ENCODE data around the gene LCN12.
"Not testable (repeated sequence)": the region's sequence is repeated elsewhere in the genome, so short reads cannot be mapped to it uniquely, and the experiment has no call there.

The LCN12 gene

DNA sequence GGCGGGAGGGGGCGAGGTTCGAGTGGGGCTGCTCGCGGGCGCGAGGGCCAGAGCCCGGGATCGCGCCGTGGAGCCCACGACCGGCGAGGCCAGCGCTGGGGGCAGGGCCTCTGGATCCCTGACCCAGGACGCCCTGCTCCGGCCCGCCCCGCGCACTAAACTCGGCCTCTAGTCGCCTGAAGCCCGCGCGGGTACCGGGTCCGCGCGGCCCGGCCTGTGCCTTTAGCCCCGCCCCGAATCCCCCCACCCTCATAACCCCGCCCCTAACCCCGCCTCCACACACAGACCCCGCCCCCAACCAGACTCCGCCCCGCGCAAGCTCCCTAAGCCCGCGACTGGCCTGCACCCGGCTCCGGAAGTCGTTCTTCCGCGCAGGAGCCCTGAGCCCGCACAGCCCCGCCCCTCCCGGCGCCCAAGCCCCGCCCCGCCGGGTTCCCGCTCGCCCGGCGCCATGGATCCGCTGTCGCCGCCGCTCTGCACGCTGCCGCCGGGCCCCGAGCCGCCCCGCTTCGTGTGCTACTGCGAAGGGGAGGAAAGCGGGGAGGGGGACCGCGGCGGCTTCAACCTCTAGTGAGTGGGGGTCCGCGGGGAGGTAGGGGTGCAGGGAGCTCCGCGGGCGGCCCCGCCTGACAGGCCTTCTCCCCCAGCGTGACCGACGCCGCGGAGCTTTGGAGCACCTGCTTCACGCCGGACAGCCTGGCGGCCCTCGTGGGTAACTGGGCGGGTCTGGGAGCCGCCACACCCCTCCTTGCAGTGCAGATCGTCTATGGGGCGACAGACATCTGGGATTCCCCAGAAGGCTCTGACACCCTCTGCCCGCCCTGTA is 40.1 kb downstream of the LCN12 start, which contains the start of gene PAXX:
TSS of gene PAXX (plus strand) at position 430 of the 826 bp plus-strand sequence. CDS start at position 452, 22 bp downstream.
- peak; percentile 94 for DNase-seq

GRCh38 chr9:136992819-136993369 is 40.8 kb downstream of the LCN12 start:
- DNase-seq, result no peak

DNA sequence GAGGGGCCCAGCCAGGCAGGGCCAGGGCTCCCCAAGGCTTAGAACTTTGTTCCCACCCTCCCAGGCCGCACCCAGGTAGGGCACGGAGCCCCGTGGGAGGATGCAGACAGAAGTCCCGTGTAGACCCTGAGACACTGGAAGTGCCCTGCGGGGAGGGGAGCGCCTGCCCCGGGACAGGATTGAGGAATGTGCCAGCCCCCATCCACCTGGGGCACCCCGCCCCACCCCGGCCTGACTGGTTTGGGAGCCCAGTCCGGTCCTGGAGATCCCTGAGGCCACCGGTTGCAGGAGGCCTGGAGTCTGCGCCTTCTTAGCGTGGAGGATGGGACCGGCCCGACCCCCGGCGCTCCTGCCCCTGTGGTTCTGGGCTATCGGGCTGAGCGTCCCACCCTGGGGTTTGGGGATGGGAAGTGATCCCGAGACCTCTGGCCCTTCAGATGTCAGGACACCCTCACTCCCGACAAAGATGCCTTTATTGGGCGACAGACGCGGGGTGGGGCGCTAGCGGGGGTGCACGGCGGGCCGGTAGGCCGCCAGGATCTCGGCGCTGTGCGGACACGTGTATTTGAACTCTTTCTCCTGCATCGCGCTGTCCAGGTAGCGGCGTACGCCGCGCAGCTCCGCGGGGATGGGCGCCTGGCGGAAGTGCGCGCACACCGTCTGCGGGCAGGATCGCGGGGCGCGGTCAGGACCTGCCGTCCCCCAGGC is 42.3 kb downstream of the LCN12 start:
- no peak for DNase-seq

DNA sequence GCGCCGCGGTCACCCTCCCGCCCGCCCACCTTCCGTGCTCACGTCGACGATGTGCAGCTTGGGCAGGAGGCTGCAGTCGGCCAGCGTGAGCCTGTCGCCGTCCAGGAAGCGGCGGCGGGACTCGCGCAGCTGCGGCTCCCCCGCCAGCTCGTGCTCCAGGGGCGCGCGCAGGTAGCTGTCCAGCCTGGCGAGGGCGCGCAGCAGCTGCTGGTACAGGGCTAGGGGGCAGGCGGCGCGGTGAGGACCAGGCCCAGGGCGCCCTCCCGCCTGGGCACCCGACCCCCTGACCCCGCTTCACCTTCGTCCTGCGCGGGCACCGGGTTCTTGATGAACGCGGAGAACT is 42.8 kb downstream of the LCN12 start:
- DNase-seq, result no peak

DNA sequence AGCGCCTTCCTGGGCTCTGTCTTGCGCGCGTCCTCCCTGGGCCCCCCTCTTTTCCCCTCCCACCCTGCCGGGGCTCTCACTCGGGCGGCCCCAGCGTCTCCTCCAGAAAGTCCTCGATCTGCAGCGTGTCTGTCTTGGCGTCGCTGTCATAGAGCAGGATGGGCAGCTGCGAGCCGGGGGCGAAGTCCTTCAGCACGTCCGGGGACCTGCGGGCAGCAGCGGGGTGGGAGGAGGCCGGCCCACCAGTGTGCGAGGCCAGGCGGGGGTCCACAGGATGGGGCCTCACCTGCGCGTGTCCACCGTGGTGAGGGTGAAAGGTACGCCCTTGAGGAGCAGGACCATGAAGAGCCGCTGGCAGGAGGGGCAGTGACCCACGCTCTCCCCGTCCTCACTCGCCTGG is 43.3 kb downstream of the LCN12 start:
- DNase-seq, result no peak

DNA sequence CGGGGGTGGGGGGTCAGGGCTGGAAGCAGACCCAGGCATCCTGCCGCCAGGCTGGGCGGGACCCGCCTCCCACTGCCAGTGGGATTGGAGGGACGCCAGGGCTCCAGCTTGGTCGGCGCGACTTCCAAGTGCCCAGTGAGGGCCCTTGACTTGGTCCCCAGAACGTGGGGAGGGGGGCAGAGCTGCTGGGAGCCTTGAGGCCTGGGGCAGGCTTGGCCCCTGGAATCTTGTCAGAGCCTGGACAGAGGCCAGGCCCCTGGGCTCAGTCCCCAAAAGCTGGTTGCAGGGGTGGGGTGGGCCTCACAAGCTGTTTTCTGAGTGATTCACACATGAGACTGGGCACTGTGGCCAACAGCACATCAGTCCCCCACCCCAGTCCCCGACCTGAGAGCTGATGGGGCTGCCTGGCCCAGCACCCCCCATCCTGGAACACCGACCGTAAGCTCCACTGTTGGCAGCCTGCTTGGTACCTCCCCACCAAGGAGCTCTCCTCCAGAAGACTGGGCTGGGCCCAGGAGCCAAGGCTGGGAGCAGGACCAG is 43.8 kb downstream of the LCN12 start:
- DNase-seq, result no peak

- DNase-seq, result no peak
Measured at GRCh38 chr9:136996361-136997292, 44.6 kb downstream of the LCN12 start, which contains the start of gene CLIC3. Gene CLIC3, minus strand, starts transcription at chr9:136996568. Its CDS starts 25 bp downstream, at chr9:136996543.

- no peak for DNase-seq
Measured at GRCh38 chr9:136997371-136997770, 45.3 kb downstream of the LCN12 start.

DNA sequence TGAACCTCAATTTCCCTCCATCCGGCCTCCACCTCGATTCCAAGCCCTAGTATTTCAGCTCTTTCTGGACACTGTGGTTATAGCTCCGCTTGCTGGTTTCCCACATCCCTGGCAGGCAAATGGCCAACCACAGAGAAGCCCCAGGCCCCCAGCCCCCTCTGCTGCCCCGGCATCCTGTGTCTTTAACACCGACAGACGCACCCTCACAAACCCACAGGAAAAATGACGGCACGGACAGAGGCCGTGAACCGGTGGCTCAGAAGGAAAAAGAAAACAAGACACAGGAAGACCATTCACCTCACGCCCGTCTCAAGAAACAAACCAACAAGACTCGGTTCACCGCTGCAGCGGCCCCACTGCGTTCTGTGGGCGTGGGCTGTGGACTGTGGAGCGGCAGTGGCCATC is 45.8 kb downstream of the LCN12 start:
- no peak for DNase-seq

- DNase-seq, result no peak
Measured at GRCh38 chr9:137000177-137000930, 48.3 kb downstream of the LCN12 start.

DNA sequence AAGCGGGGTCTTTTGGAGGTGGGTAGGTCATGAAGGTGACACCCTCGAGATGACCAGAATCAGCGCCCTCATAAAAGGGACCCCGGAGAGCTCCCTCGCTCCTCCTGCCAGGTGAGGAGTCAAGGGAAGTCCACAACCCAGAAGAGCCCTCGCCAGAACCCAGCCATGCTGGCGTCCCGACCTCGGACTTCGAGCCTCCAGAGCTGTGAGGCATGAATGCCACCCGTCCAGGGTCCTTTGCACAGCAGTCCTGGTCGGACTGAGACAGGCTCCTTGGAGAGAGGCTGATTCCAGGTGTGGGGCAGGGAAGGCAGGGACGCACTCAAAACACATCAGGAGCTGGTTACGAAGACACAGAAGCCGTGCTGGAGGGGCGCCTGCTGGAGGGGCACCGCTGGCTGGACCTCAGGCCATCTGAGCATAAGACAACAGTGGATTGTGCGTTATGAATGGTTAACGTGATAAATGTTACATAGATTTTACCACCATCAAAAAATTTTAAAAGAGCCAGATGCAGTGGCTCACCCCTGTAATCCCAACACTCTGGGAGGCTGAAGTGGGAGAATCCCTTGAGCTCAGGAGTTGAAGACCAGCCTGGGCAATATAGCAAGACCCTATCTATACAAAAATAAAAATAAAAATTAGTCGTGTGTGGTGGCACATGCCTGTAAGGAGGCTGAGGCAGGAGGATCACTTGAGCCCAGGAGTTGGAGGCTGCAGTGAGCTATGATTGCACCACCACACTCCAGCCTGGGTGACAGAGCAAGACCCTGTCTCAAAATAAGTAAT is 50.0 kb downstream of the LCN12 start:
- no peak for DNase-seq

DNA sequence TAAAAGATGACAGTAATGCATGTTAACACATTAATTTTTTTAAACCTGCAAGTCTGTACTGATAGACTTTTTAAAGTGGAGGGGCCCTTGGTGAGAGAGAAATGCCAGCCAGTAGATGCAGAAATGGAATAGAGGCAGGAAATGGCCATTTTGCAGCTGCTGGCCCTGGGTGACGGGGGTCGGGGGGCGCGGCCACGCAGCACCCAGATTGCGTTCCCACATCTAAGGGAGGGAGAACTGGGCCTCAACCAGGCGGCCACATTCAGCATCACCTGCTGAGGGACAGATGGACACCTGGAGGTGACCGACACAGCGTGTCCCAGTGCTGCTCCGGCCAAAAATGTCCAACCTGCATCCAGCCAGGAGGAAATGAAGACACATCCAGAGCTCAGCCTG is 50.6 kb downstream of the LCN12 start:
- no peak for DNase-seq

GRCh38 chr9:137004285-137004684 is 52.2 kb downstream of the LCN12 start:
- not testable (repeated sequence) for DNase-seq

All from eye (tissue), 1 donor.